GM10248 (cell line): Measurements from ENCODE around the gene ESPN.

Experiments used
- CTCF ChIA-PET: fragments of 300-600 bp; sonication (Branson Sonifier 250); formaldehyde crosslinking; extraction: SDS; loops from one replicate; lab custom pipeline; 2021; ENCODE audit warnings: antibody characterized with exemption; lab: Yijun Ruan, JAX
- POLR2A ChIA-PET: fragments of 350-650 bp; sonication (Branson Sonifier 250); formaldehyde crosslinking; extraction: SDS; loops from one replicate; lab custom pipeline; 2020; ENCODE audit warnings: antibody characterized with exemption; lab: Yijun Ruan, JAX
- DNase-seq: peaks from one replicate; pipeline ENCODE4 v3.0.0; 2012; ENCODE audit errors: extremely low spot score
- TF ChIP-seq, protein P1 (sequence below): IDR thresholded peaks from 2 replicates; pipeline ENCODE4 v1.5.1; 2012; ENCODE audit warnings: mild to moderate bottlenecking, low read depth; ENCODE audit errors: extremely low read depth, missing control alignments, control extremely low read depth

ESPN gene

DNA sequence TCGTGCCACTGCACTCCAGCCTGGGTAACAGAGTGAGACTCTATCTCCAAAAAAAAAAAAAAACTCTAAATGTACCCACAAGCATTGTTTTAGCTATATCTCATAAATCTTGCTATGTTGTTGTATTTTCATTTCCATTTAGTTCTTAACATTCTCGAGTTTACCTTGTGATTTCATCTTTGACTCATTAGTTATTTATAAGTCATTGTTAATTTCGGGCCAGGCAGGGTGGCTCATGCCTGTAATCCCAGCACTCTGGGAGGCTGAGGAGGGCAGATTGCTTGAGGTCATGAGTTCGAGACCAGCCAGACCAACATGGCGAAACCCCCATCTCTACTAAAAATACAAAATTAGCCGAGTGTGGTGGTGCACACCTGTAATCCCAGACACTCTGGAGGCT, 16.6 kb upstream of the ESPN start:
- ChIA-PET CTCF (interaction anchor here (1.2 to 8.6 kb wide), 3 partner anchors 9 to 162 kb away, joined by 4 to 127 read pairs (median 30); partner anchors contain the start of gene HES3), POLR2A (no interaction called here)
- no peak for DNase-seq
- TF ChIP-seq, protein P1, sequence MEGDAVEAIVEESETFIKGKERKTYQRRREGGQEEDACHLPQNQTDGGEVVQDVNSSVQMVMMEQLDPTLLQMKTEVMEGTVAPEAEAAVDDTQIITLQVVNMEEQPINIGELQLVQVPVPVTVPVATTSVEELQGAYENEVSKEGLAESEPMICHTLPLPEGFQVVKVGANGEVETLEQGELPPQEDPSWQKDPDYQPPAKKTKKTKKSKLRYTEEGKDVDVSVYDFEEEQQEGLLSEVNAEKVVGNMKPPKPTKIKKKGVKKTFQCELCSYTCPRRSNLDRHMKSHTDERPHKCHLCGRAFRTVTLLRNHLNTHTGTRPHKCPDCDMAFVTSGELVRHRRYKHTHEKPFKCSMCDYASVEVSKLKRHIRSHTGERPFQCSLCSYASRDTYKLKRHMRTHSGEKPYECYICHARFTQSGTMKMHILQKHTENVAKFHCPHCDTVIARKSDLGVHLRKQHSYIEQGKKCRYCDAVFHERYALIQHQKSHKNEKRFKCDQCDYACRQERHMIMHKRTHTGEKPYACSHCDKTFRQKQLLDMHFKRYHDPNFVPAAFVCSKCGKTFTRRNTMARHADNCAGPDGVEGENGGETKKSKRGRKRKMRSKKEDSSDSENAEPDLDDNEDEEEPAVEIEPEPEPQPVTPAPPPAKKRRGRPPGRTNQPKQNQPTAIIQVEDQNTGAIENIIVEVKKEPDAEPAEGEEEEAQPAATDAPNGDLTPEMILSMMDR: no peak

DNA sequence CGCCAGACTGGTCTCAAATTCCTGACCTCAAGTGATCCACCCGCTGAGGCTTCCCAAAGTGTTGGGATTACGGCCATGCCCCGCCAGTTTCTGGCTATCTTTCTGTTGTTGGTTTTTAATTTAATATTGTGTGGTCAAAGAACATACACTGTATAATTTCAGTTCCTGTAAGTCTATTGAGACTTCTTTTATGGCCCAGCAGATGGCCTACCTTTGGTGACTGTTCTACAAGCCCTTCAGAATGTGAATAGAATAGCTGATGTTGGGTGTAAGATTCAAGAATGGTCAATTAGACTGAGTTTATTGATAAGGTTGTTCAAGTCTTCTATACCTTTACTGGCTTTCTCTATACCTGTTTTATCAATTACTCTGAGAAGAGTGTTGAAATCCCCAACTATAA, 15.5 kb upstream of the ESPN start:
- ChIA-PET POLR2A (interaction anchor here (0.7 kb wide), 1 partner anchor 174 kb away, joined by 4 read pairs; no protein-coding TSS in a partner anchor), CTCF (interaction anchor here (1.6 kb wide), 1 partner anchor 46 kb away, joined by 4 read pairs; no protein-coding TSS in a partner anchor)
- TF ChIP-seq, protein P1: no peak
- no peak for DNase-seq

DNA sequence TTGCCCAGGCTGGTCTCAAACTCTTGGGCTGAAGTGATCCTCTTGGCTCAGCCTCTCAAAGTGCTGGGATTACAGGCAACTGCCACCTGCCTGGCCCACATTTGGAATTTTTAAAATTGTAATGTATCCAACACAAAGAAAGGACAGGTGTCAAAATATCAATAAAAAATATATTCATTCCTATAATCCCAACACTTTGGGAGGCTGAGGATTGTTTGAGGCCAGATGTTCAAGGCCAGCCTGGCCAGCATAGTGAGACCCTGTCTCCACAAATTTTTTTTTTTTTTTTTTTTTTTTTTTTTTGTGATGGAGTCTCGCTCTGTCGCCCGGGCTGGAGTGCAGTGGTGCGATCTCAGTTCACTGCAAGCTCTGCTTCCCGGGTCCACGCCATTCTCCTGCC, 14.8 kb upstream of the ESPN start:
- ChIA-PET CTCF (interaction anchor here (1.5 to 1.6 kb wide), 2 partner anchors 13 to 47 kb away, joined by 4 to 6 read pairs; no protein-coding TSS in a partner anchor), POLR2A (interaction anchor here (0.7 kb wide), 1 partner anchor 175 kb away, joined by 4 read pairs; no protein-coding TSS in a partner anchor)
- TF ChIP-seq, protein P1: no peak
- no peak for DNase-seq

DNA sequence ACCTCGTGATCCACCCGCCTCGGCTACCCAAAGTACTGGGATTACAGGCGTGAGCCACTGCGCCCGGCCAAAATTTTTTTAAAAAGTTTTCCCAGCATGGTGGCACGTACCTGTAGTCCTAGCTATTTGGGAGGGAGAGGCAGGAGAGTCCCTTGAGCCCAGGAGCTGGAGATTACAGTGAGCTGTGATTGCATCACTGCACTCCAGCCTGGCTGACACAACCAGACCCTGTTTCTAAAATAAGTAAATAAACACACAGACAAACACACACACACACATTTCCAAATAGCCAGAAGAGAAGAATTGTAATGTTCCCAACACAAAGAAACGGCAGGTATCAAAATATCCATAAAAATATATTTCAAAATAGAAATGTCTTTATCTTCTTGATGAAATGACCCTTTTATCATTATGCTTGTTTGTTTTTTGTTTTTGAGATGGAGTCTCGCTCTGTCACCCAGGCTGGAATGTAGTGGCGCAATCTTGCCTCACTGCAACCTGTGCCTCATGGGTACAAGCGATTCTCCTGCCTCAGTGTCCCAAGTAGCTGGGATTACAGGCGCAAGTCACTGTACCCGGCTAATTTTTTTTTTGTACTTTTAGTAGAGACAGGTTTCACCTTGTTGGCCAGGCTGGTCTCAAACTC, 14.2 kb upstream of the ESPN start:
- DNase-seq: no peak
- TF ChIP-seq, protein P1: no peak
- CTCF ChIA-PET: interaction anchor here (1.0 to 1.6 kb wide), 3 partner anchors 13 to 163 kb away, joined by 3 to 6 read pairs (median 4); no protein-coding TSS in a partner anchor
- POLR2A ChIA-PET: no interaction called here

DNA sequence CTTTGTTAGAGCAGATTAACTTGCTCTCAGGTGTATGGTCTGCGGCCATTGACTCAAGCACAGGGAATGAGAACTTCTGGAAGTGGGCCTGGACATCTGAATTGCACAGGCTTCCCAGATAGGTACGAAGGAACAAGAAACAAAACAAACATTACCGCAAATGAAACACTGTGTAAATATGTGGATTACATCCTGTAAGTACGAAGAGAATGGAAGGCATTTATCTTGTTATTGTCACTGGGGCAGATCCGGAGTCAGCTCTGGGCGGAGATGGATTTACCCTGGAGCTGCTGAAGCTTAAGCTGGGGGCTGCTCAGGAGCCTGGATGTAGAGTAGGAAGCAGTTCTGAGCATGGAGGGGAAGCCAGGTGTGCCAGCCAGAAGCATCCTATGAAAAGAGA, 11.7 kb upstream of the ESPN start:
- ChIA-PET CTCF (interaction anchor here (1.3 to 3.8 kb wide), 5 partner anchors 10 to 166 kb away, joined by 5 to 29 read pairs (median 11); no protein-coding TSS in a partner anchor), POLR2A (no interaction called here)
- DNase-seq: no peak
- TF ChIP-seq, protein P1: no peak

DNA sequence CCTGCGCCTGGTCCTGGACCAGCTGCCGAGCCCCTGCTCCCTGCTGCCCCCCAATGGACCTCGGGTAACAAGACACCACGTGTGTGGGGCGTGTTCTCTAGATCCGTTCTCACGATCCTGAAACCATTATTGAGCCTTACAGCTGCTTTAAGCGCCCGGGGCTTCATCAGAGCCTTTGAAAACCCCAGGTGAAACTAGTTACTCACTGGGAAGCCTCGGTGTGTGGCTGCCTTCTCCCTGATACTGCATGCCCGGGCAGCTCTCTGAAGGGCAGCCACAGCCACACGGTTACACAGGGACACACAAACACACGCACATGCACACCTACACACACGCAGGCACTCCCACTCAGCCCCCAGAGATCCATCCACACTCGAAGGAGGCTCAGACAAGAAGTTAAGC, 10.1 kb upstream of the ESPN start:
- DNase-seq: peak; percentile 76
- ChIA-PET POLR2A (interaction anchor here (1.0 kb wide), 1 partner anchor 21 kb away, joined by 5 read pairs; the partner anchor contains the start of gene ACOT7), CTCF (interaction anchor here (0.6 to 3.8 kb wide), 17 partner anchors 8 to 167 kb away, joined by 3 to 29 read pairs (median 4); partner anchors contain the start of gene ACOT7)
- TF ChIP-seq, protein P1: peak; percentile 60
